ENCODE results near the gene CDK6. TPM values are rescaled to one million over a fixed set of nuclear protein-coding genes. Genes with fewer than 3 reads are reported as not detected.

The CDK6 gene
- total and polyA plus RNA-seq, 9 of the 15 experiments (the other 6 are each of a cell fraction or from before 2014, with no cell fraction given) = 7.6 to 109 (median 44.4) TPM

GRCh38 chr7:92745241-92745640 lies 91.1 kb downstream of the CDK6 start:
- Histone ChIP-seq H2AFZ (ENCODE audit: low read depth, low read length) (no peak overlapping the region), H3K9me1 (ENCODE audit: control insufficient read depth, insufficient read depth, low read length) (no peaks in the 10 kb centered on the region), H3K36me3 (ENCODE audit: control insufficient read depth, insufficient read depth, low read length) (0 out of 3 replicates have a peak, but pooled peaks cover 3% of the 10 kb centered on the region), H4K20me1 (replicated peaks; ENCODE audit: control insufficient read depth, insufficient read depth, low read length) (no peaks in the 10 kb centered on the region), H3K9ac (ENCODE audit: insufficient read depth in 1 of 2, low read depth in 2 of 2, low read length in 2 of 2) (no peak overlapping the region), H3K27ac (ENCODE audit: extremely low read depth, low read depth, low read length) (no peak overlapping the region), H3K4me3 (no peak overlapping the region), H3K79me2 (ENCODE audit: control insufficient read depth, insufficient read depth, low read length) (peaks cover 46% of the 10 kb centered on the region), H3K9me3 (replicated peaks; ENCODE audit: control insufficient read depth, insufficient read depth, low read depth, low read length) (no peaks in the 10 kb centered on the region), H3K4me1 (replicated peaks in 1 of 2; ENCODE audit: control insufficient read depth in 2 of 2, insufficient read depth in 2 of 2, low read length in 2 of 2) (no peaks in the 10 kb centered on the region), H3K4me2 (ENCODE audit: insufficient read depth, low read length) (no peak overlapping the region), H3K27me3 (ENCODE audit: control insufficient read depth in 2 of 2, insufficient read depth in 2 of 2, low read length in 2 of 2) (no peaks in the 10 kb centered on the region)
- BruUV-seq (replicated peaks) = no TSS peak
- 89% methylated on average over 4 of the region's 4 CpGs for WGBS (ENCODE audit: insufficient coverage, low coverage, missing lambda C conversion rate)
- FAIRE-seq (no peak), ATAC-seq (no peak), DNase-seq (ENCODE audit: extremely low read depth in 1 of 4, low spot score in 3 of 4) (no peak)
- intact Hi-C loops (cut with micrococcal nuclease) = no loop called here
- ChIA-PET POLR2A (no interaction called here), CTCF (ENCODE audit: low intra/inter-chr PET ratio) (no interaction called here)
- TF ChIP-seq ZNF239 (CRISPR knock-in tag; IDR thresholded peaks at IDR 0.05) (no peak), MITF (IDR thresholded peaks at IDR 0.05) (no peak), ZC3H8 (IDR thresholded peaks at IDR 0.05) (no peak), THRAP3 (IDR thresholded peaks at IDR 0.05; ENCODE audit: borderline replicate concordance) (no peak), ZNF655 (CRISPR knock-in tag; IDR thresholded peaks at IDR 0.05) (no peak), KLF10 (CRISPR knock-in tag; IDR thresholded peaks at IDR 0.05) (no peak), SMC3 (conservative IDR thresholded peaks at IDR 0.05; ENCODE audit: insufficient read depth, low read depth, low read length) (no peak), ATF4 (CRISPR knock-in tag; IDR thresholded peaks at IDR 0.05) (no peak), RBM34 (IDR thresholded peaks at IDR 0.05; ENCODE audit: borderline replicate concordance, insufficient read depth, low read length) (no peak), SAFB (IDR thresholded peaks at IDR 0.05; ENCODE audit: borderline replicate concordance, low read depth, low read length) (no peak)
- TF ChIP-seq, protein P1, sequence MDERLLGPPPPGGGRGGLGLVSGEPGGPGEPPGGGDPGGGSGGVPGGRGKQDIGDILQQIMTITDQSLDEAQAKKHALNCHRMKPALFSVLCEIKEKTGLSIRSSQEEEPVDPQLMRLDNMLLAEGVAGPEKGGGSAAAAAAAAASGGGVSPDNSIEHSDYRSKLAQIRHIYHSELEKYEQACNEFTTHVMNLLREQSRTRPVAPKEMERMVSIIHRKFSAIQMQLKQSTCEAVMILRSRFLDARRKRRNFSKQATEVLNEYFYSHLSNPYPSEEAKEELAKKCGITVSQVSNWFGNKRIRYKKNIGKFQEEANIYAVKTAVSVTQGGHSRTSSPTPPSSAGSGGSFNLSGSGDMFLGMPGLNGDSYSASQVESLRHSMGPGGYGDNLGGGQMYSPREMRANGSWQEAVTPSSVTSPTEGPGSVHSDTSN (CRISPR knock-in tag; IDR thresholded peaks at IDR 0.05; ENCODE audit: low read depth) = no peak
- TF ChIP-seq, protein P1 (tag; conservative IDR thresholded peaks at IDR 0.05; ENCODE audit: low read depth) = no peak
- in situ Hi-C loops (cut with MboI) = no loop called here

Data from K562 (cell line).